K562 (cell line): ENCODE measurements around the gene ACTN1. TPM values are rescaled to one million over a fixed set of nuclear protein-coding genes. Genes with fewer than 3 reads are reported as not detected.
A peak's percentile ranks its signal among the peaks of the same experiment; 100 is the strongest.

Experiments used
- ATAC-seq: fragments of 200-7000 bp; cut with Tn5 transposase; 3 replicates; pipeline ENCODE4 v1.9.1; 2020; ENCODE audit warnings: moderate library complexity
- BruUV-seq: library from RNA; stranded (reverse); fragments of 400-500 nt; replicated peaks from 2 replicates; lab custom pipeline; 2021; lab: Mats Ljungman, UMichigan
- CTCF ChIA-PET: fragments of 300-600 bp; formaldehyde crosslinking; extraction: SDS; loops from one replicate; lab custom pipeline; 2021; ENCODE audit warnings: low intra/inter-chr PET ratio; lab: Yijun Ruan, JAX
- POLR2A ChIA-PET: fragments of 300-600, 350-650 bp; sonication (Branson Sonifier 250); formaldehyde crosslinking; extraction: SDS; loops from one replicate; lab custom pipeline; 2021; ENCODE audit warnings: antibody characterized with exemption, inconsistent platforms; lab: Yijun Ruan, JAX
- DNase-seq, 4 experiments: peaks; one replicate each; pipeline versions ENCODE4 v3.0.0 to v3.0.0-alpha.2; 2011 to 2018; ENCODE audit warnings: low spot score in 3 of 4, mixed read lengths in 3 of 4; ENCODE audit errors: extremely low read depth in 1 of 4
- FAIRE-seq: peaks from 2 replicates; lab custom pipeline; 2011; peaks lifted over from hg19 to GRCh38; lab: Jason Lieb, UNC
- H2AFZ ChIP-seq: 2 replicates; pipeline ENCODE4 v1.6.0; 2011; ENCODE audit warnings: low read depth, low read length, control low read depth, inconsistent platforms
- H3K27ac ChIP-seq: fragments of 200-600 bp; 3 replicates; pipeline ENCODE4 v1.8.0; 2011; ENCODE audit warnings: low read depth, mild to moderate bottlenecking, control low read depth, inconsistent platforms, low read length, moderate library complexity, mixed read lengths; ENCODE audit errors: extremely low read depth
- H3K27me3 ChIP-seq, 2 experiments: fragments of 300-600 bp in 1 of 2; 2 replicates in 1 of 2; 3 replicates in 1 of 2; pipeline versions ENCODE4 v1.6.0 to v1.8.0; 2011; ENCODE audit warnings: inconsistent platforms in 2 of 2, low read length in 2 of 2, mild to moderate bottlenecking in 1 of 2, mixed read lengths in 1 of 2, moderate library complexity in 1 of 2; ENCODE audit not compliant: control insufficient read depth in 2 of 2, insufficient read depth in 2 of 2
- H3K36me3 ChIP-seq: fragments of 300-600 bp; 3 replicates; pipeline ENCODE4 v1.8.0; 2011; ENCODE audit warnings: mild to moderate bottlenecking, low read length, inconsistent platforms; ENCODE audit not compliant: control insufficient read depth, insufficient read depth
- H3K4me1 ChIP-seq, 2 experiments: fragments of 200-600 bp in 1 of 2; replicated peaks in 1 of 2; 2 replicates in 1 of 2; 3 replicates in 1 of 2; pipeline versions ENCODE4 v1.5.1 to v1.8.0; 2011; ENCODE audit warnings: inconsistent platforms in 2 of 2, low read length in 2 of 2, mild to moderate bottlenecking in 1 of 2, mixed read lengths in 1 of 2, moderate library complexity in 1 of 2; ENCODE audit not compliant: control insufficient read depth in 2 of 2, insufficient read depth in 2 of 2
- H3K4me2 ChIP-seq: 2 replicates; pipeline ENCODE4 v1.6.1; 2011; ENCODE audit warnings: low read length, control low read depth, inconsistent platforms, mixed read lengths; ENCODE audit not compliant: insufficient read depth
- H3K4me3 ChIP-seq: fragments of 200-600 bp; sonication (generic), shearing (Covaris generic); 2 replicates; pipeline ENCODE4 v1.5.1; 2016; ENCODE audit warnings: control low read depth, inconsistent platforms
- H3K79me2 ChIP-seq: fragments of 200-600 bp; 3 replicates; pipeline ENCODE4 v1.8.0; 2011; ENCODE audit warnings: low read length, inconsistent platforms; ENCODE audit not compliant: control insufficient read depth, insufficient read depth
- H3K9ac ChIP-seq, 2 experiments: 2 replicates each; pipeline versions ENCODE4 v1.6.0 to v1.6.1; 2011; ENCODE audit warnings: low read depth in 2 of 2, low read length in 2 of 2, control low read depth in 1 of 2, inconsistent platforms in 1 of 2, mild to moderate bottlenecking in 1 of 2, mixed read lengths in 1 of 2; ENCODE audit not compliant: insufficient read depth in 1 of 2
- H3K9me1 ChIP-seq: one replicate; pipeline ENCODE4 v1.6.0; 2011; ENCODE audit warnings: inconsistent platforms, mild to moderate bottlenecking, low read length, moderate library complexity; ENCODE audit not compliant: control insufficient read depth, insufficient read depth
- H3K9me3 ChIP-seq: replicated peaks from 2 replicates; pipeline ENCODE4 v1.5.1; 2011; ENCODE audit warnings: low read depth, low read length, inconsistent platforms; ENCODE audit not compliant: control insufficient read depth, insufficient read depth
- H4K20me1 ChIP-seq: replicated peaks from 2 replicates; pipeline ENCODE4 v1.6.1; 2011; ENCODE audit warnings: low read length, inconsistent platforms, mixed read lengths; ENCODE audit not compliant: control insufficient read depth, insufficient read depth
- ATF7 ChIP-seq: fragments of 450-650 bp; IDR thresholded peaks from 2 replicates; pipeline ENCODE4 v1.7.1; 2014; ENCODE audit warnings: mild to moderate bottlenecking, moderate library complexity
- CHD7 ChIP-seq: fragments of 200-600 bp; sonication (generic); IDR thresholded peaks from one replicate; pipeline ENCODE4 v1.6.1; 2012; ENCODE audit warnings: mild to moderate bottlenecking, low read depth, low read length, inconsistent platforms
- CREB5 ChIP-seq: fragments of 250-450 bp; sonication (Bioruptor Pico); IDR thresholded peaks from 2 replicates; pipeline ENCODE4 v1.5.0; 2020; ENCODE audit warnings: mild to moderate bottlenecking
- MCM5 ChIP-seq: fragments of 450-650 bp; IDR thresholded peaks from 2 replicates; pipeline ENCODE4 v1.6.1; 2016; ENCODE audit warnings: low read depth
- NCOA6 ChIP-seq: fragments of 450-650 bp; IDR thresholded peaks from 2 replicates; pipeline ENCODE4 v1.6.1; 2017; ENCODE audit warnings: mild to moderate bottlenecking
- NUFIP1 ChIP-seq: fragments of 450-650 bp; IDR thresholded peaks from 2 replicates; pipeline ENCODE4 v1.6.1; 2018; ENCODE audit not compliant: partially characterized antibody
- RNF2 ChIP-seq: sonication (generic); IDR thresholded peaks from 2 replicates; pipeline ENCODE4 v1.6.1; 2016
- SMAD2 ChIP-seq: fragments of 150-350 bp; IDR thresholded peaks from 2 replicates; pipeline ENCODE4 v1.6.1; 2014; ENCODE audit warnings: low read depth, mild to moderate bottlenecking, low read length
- SPI1 ChIP-seq: IDR thresholded peaks from 2 replicates; pipeline ENCODE4 v1.6.1; 2011; ENCODE audit warnings: low read depth, low read length, control low read depth, borderline replicate concordance
- ZFP36 ChIP-seq: fragments of 150-350 bp; IDR thresholded peaks from 2 replicates; pipeline ENCODE4 v1.6.1; 2018; ENCODE audit warnings: low read length, low read depth; ENCODE audit not compliant: partially characterized antibody
- ZNF384 ChIP-seq: IDR thresholded peaks from 2 replicates; pipeline ENCODE4 v1.6.1; 2012; ENCODE audit warnings: low read depth, low read length, improper control_type of control experiment
- ZNF41 ChIP-seq: fragments of 250-450 bp; sonication (Bioruptor Pico); conservative IDR thresholded peaks from 2 replicates; pipeline ENCODE4 v1.4.0; 2020; ENCODE audit warnings: mild to moderate bottlenecking
- WGBS: fragments of 100-300 bp; shearing (Covaris generic); methylation state at CpG from one replicate; pipeline ENCODE4 v1.1.6; 2016; ENCODE audit warnings: low coverage, mixed read lengths; ENCODE audit not compliant: insufficient coverage; ENCODE audit errors: missing lambda C conversion rate; 5-methylcytosine and 5-hydroxymethylcytosine counted together
- in situ Hi-C: fragments of 300-500 bp; cut with MboI; formaldehyde crosslinking; loops from 4 replicates; pipeline ENCODE4 v1.15.0; 2018; ENCODE audit warnings: inconsistent platforms, mixed read lengths
- intact Hi-C: fragments of 100-400 bp; cut with micrococcal nuclease; formaldehyde crosslinking; loops from 2 replicates; pipeline ENCODE4 v1.14.2; 2022
- polyA plus RNA-seq, 8 experiments: library from polyadenylated mRNA; depleted of rRNA in 4 of 8; stranded (reverse) in 5 of 8; unstranded in 3 of 8; fragments of >200 nt; fragmentation: Nextera tagmentation in 2 of 8; fragmentation: Illumina TruSeq in 1 of 8; extraction: Ambion mirVana in 2 of 8; extraction: Trizol in 1 of 8; gene quantifications; 2 replicates each; pipeline versions ENCODE4 v1.2.1 to v1.2.3, GENCODE V29; 2011 to 2014; ENCODE audit warnings: inconsistent platforms in 1 of 8, missing spikeins in 1 of 8
- total RNA-seq, 7 experiments: library from RNA; depleted of rRNA in 6 of 7; stranded (reverse); fragments of >200 nt in 6 of 7; fragmentation: Illumina TruSeq in 2 of 7; extraction: Trizol in 2 of 7; gene quantifications; 2 replicates each; pipeline versions ENCODE4 v1.2.1 to v1.2.3, GENCODE V29; 2011 to 2021; ENCODE audit warnings: low replicate concordance in 1 of 7

The ACTN1 gene
- total and polyA plus RNA-seq, 9 of the 15 experiments (the other 6 are each of a cell fraction or from before 2014, with no cell fraction given), result 2.2 to 67.7 (median 34.5) TPM

GRCh38 chr14:68854421-68854820 lies 124.7 kb downstream of the ACTN1 start:
- Histone ChIP-seq H4K20me1 (no peaks in the 10 kb centered on the region), H3K4me1 (peaks cover 6 to 8% of the 10 kb centered on the region in 2 experiments; a peak in 4 of 5 replicates), H3K9me3 (no peaks in the 10 kb centered on the region), H3K27me3 (no peaks in the 10 kb centered on the region), H3K4me3 (no peak overlapping the region), H3K4me2 (peak overlapping the region; percentile 42), H3K36me3 (no peaks in the 10 kb centered on the region), H3K9ac (no peak overlapping the region; a peak in 1 of 4 replicates), H3K27ac (peak overlapping the region; percentile 13; the same call in 1 of the 3 replicates), H3K9me1 (no peaks in the 10 kb centered on the region), H2AFZ (peak overlapping the region; percentile 86), H3K79me2 (no peaks in the 10 kb centered on the region)
- peak; percentile 82 for ATAC-seq
- ChIA-PET CTCF (interaction anchor here (0.6 kb wide), 1 partner anchor 268 kb away, joined by 3 read pairs; no protein-coding TSS in a partner anchor), POLR2A (interaction anchor here (0.7 kb wide), 1 partner anchor 827 kb away, joined by 3 read pairs; no protein-coding TSS in a partner anchor)
- in situ Hi-C loops (loop anchor here (25.0 kb wide), 1 partner anchor 608 kb away; no protein-coding TSS in a partner anchor), intact Hi-C loops (no loop called here)
- 24% methylated on average over 7 of the region's 7 CpGs for WGBS
- BruUV-seq, result no TSS peak
- peak; percentile 73 for FAIRE-seq
- DNase-seq, result peak in 2 of 4 experiments; percentile 24 to 34
- TF ChIP-seq RNF2 (no peak), SMAD2 (no peak), ATF7 (peak; percentile 56; the same call in 1 of the 2 replicates), MCM5 (no peak), SPI1 (0 out of 2 replicates have a peak, but pooled peaks have one; percentile 22), ZNF384 (no peak), CHD7 (no peak), NUFIP1 (no peak), ZFP36 (no peak), ZNF41 (CRISPR knock-in tag) (no peak), CREB5 (CRISPR knock-in tag) (no peak), NCOA6 (no peak)
